ENCODE measurements around the gene FRYL.
A peak's percentile ranks its signal among the peaks of the same experiment; 100 is the strongest.

The FRYL gene

DNA sequence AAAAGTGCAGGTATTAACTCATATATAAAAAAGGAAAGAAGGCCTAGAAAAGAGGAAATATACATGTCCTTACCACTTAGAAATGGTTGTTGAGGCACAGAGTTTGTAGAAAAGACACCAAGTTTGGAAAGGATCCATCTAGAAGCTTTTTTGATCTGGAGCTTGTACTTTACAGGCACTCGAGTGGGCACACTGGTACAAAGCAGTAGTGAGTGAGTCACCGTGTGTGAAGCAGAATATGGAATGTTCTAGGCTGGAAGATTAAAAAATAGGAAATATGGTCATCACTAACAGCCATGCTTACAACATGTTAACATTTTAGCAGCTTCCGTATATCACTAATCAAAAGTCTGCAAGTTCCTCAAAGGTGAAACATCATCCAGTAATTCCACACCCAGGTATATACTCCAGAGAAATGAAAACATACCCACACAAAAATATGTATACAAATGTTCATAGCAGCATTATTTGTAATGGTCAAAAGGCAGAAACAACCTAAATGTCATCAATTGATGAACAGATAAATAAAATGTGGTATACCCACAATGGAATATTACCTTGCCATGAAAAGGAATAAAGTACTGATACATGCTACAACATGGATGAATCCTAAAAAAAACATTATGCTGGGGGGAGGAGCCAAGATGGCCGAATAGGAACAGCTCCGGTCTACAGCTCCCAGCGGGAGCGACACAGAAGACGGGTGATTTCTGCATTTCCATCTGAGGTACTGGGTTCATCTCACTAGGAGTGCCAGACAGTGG lies 69.5 kb downstream of the FRYL start:
- H3K4me3 Mint-ChIP-seq, result no peak overlapping the region
- H3K36me3 Mint-ChIP-seq (ENCODE audit: low read depth), result peaks cover 66% of the 10 kb centered on the region
- DNase-seq, result no peak
- H3K9me3 Mint-ChIP-seq, result peaks cover 43% of the 10 kb centered on the region
- no peak overlapping the region for H3K27ac Mint-ChIP-seq
- TF ChIP-seq, protein P1, sequence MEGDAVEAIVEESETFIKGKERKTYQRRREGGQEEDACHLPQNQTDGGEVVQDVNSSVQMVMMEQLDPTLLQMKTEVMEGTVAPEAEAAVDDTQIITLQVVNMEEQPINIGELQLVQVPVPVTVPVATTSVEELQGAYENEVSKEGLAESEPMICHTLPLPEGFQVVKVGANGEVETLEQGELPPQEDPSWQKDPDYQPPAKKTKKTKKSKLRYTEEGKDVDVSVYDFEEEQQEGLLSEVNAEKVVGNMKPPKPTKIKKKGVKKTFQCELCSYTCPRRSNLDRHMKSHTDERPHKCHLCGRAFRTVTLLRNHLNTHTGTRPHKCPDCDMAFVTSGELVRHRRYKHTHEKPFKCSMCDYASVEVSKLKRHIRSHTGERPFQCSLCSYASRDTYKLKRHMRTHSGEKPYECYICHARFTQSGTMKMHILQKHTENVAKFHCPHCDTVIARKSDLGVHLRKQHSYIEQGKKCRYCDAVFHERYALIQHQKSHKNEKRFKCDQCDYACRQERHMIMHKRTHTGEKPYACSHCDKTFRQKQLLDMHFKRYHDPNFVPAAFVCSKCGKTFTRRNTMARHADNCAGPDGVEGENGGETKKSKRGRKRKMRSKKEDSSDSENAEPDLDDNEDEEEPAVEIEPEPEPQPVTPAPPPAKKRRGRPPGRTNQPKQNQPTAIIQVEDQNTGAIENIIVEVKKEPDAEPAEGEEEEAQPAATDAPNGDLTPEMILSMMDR (IDR thresholded peaks at IDR 0.05), result no peak
- H3K4me1 Mint-ChIP-seq, result no peaks in the 10 kb centered on the region
- H3K27me3 Mint-ChIP-seq (ENCODE audit: low read depth, poor library complexity), result no peaks in the 10 kb centered on the region

- Mint-ChIP-seq H3K4me3 (no peak overlapping the region), H3K27me3 (ENCODE audit: low read depth, poor library complexity) (no peaks in the 10 kb centered on the region), H3K4me1 (no peaks in the 10 kb centered on the region), H3K36me3 (ENCODE audit: low read depth) (peaks cover 66% of the 10 kb centered on the region), H3K9me3 (peaks cover 43% of the 10 kb centered on the region), H3K27ac (no peak overlapping the region)
- no peak for DNase-seq
- TF ChIP-seq, protein P1 (IDR thresholded peaks at IDR 0.05), result no peak
Observed at GRCh38 chr4:48709901-48710300, 70.2 kb downstream of the FRYL start.

- peaks cover 62% of the 10 kb centered on the region for H3K36me3 Mint-ChIP-seq (ENCODE audit: low read depth)
- peaks cover 39% of the 10 kb centered on the region for H3K9me3 Mint-ChIP-seq
- DNase-seq, result no peak
- H3K27ac Mint-ChIP-seq, result no peak overlapping the region
- no peaks in the 10 kb centered on the region for H3K27me3 Mint-ChIP-seq (ENCODE audit: low read depth, poor library complexity)
- H3K4me3 Mint-ChIP-seq, result no peak overlapping the region
- H3K4me1 Mint-ChIP-seq, result no peaks in the 10 kb centered on the region
- TF ChIP-seq, protein P1 (IDR thresholded peaks at IDR 0.05), result no peak
Observed at GRCh38 chr4:48708610-48709009, 71.5 kb downstream of the FRYL start.

DNA sequence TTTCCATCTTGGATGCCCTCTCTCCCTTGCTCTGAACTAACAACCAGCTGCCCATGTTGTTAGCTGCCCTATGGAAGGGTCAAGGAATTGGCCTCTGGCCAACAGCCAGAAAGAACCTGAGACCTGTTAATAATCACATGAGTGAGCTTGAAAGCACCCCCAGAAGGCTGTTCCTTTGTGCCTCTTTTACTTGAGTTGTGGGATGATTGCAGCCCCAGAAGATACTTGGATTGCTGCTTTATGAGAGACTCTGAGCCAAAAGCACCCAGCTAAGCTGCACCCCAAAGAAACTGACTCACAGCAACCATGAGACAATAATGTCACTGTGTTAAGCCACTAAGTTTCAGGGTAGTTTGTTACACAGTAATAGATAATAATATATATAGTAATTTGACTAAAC lies 73.3 kb downstream of the FRYL start:
- H3K36me3 Mint-ChIP-seq (ENCODE audit: low read depth), result peaks cover 52% of the 10 kb centered on the region
- TF ChIP-seq, protein P1 (IDR thresholded peaks at IDR 0.05), result no peak
- no peak for DNase-seq
- no peaks in the 10 kb centered on the region for H3K27me3 Mint-ChIP-seq (ENCODE audit: low read depth, poor library complexity)
- peak overlapping the region; percentile 36 for H3K27ac Mint-ChIP-seq
- peaks cover 10% of the 10 kb centered on the region for H3K4me1 Mint-ChIP-seq
- peaks cover 20% of the 10 kb centered on the region for H3K9me3 Mint-ChIP-seq
- H3K4me3 Mint-ChIP-seq, result no peak overlapping the region

DNA sequence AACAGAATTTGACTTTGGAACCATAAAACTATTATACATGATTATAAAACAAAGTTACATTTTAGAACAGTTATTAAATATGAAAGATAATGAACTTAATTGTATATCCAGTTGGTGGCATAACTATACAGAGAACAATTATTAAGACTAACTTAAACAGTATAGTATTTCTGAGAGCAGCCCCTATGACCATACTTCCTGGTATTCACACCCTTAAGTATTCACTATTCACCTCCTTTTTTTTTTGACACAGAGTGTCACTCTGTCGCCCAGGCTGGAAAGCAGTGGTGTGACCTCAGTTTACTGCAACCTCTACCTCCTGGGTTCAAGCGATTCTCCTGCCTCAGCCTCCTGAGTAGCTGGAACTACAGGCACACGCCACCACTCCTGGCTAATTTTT lies 74.5 kb downstream of the FRYL start:
- peaks cover 10% of the 10 kb centered on the region for H3K4me1 Mint-ChIP-seq
- H3K4me3 Mint-ChIP-seq, result no peak overlapping the region
- TF ChIP-seq, protein P1 (IDR thresholded peaks at IDR 0.05), result no peak
- H3K27me3 Mint-ChIP-seq (ENCODE audit: low read depth, poor library complexity), result no peaks in the 10 kb centered on the region
- H3K9me3 Mint-ChIP-seq, result peaks cover 9% of the 10 kb centered on the region
- peaks cover 45% of the 10 kb centered on the region for H3K36me3 Mint-ChIP-seq (ENCODE audit: low read depth)
- no peak for DNase-seq
- H3K27ac Mint-ChIP-seq, result no peak overlapping the region
